HCT116 (cell line): Measurements from ENCODE around the gene FAM98C. TPM values are rescaled to one million over a fixed set of nuclear protein-coding genes. Genes with fewer than 3 reads are reported as not detected.

Source experiments
- ATAC-seq: fragments of 200-7000 bp; cut with Tn5 transposase; 2 replicates; pipeline ENCODE4 v1.9.1; 2020; ENCODE audit warnings: mild to moderate bottlenecking, moderate library complexity
- BruUV-seq: library from RNA; stranded (reverse); fragments of 400-500 nt; replicated peaks from 2 replicates; lab custom pipeline; 2021; lab: Mats Ljungman, UMichigan
- CTCF ChIA-PET: fragments of 300-600 bp; sonication (Branson Sonifier 250); formaldehyde crosslinking; loops from one replicate; lab custom pipeline; 2021; ENCODE audit warnings: antibody characterized with exemption; lab: Charles Lee
- POLR2A ChIA-PET: fragments of 300-600, 350-600 bp; sonication (Branson Sonifier 250); formaldehyde crosslinking; loops from one replicate; lab custom pipeline; 2021; ENCODE audit warnings: antibody characterized with exemption; lab: Charles Lee
- RAD21 ChIA-PET, 2 experiments: fragments of 300-600 bp; sonication (Branson Sonifier 250); formaldehyde crosslinking; loops; one replicate each; lab custom pipeline; 2023; ENCODE audit warnings: low total read pairs in 2 of 2; ENCODE audit not compliant: uncharacterized antibody in 2 of 2, unreplicated experiment in 2 of 2, low non-redundant PET in 1 of 2; lab: Charles Lee
- DNase-seq: peaks from one replicate; pipeline ENCODE4 v3.0.0-alpha.2; 2010; ENCODE audit warnings: low read depth, low spot score
- H2AFZ ChIP-seq: fragments of 200-600 bp; shearing (Covaris generic), sonication (generic); 2 replicates; pipeline ENCODE4 v1.6.1; 2017; ENCODE audit warnings: low read depth, mixed run types, mixed read lengths, antibody characterized with exemption, low read length; ENCODE audit not compliant: poor library complexity, severe bottlenecking
- H3K27ac ChIP-seq: 2 replicates; pipeline ENCODE4 v1.5.1; 2012; ENCODE audit warnings: low read depth, low read length
- H3K27me3 ChIP-seq: fragments of 200-600 bp; sonication (generic); 2 replicates; pipeline ENCODE4 v1.6.1; 2016; ENCODE audit warnings: mixed run types, low read length, mixed read lengths; ENCODE audit not compliant: insufficient read depth
- H3K36me3 ChIP-seq, 2 experiments: fragments of 200-500 bp in 1 of 2; fragments of 200-600 bp in 1 of 2; sonication (Bioruptor generic) in 1 of 2; sonication (generic) in 1 of 2; 2 replicates each; pipeline versions ENCODE4 v1.5.1 to v1.6.1; 2014 to 2016; ENCODE audit warnings: low read length in 2 of 2, inconsistent platforms in 1 of 2, mixed read lengths in 1 of 2, mixed run types in 1 of 2; ENCODE audit not compliant: insufficient read depth in 2 of 2, control insufficient read depth in 1 of 2
- H3K4me1 ChIP-seq, 2 experiments: fragments of 200-600 bp in 1 of 2; sonication (generic) in 1 of 2; 2 replicates each; pipeline versions ENCODE4 v1.5.1 to v1.6.1; 2012 to 2017; ENCODE audit warnings: low read length in 2 of 2, inconsistent platforms in 1 of 2, mild to moderate bottlenecking in 1 of 2, mixed read lengths in 1 of 2, mixed run types in 1 of 2, moderate library complexity in 1 of 2; ENCODE audit not compliant: insufficient read depth in 2 of 2, control insufficient read depth in 1 of 2
- H3K4me2 ChIP-seq: fragments of 200-600 bp; sonication (generic); 2 replicates; pipeline ENCODE4 v1.6.1; 2017; ENCODE audit warnings: mixed run types, low read length, mixed read lengths
- H3K4me3 ChIP-seq, 2 experiments: fragments of 200-600 bp in 1 of 2; sonication (generic) in 1 of 2; replicated peaks in 1 of 2; 2 replicates each; pipeline ENCODE4 v1.5.1; 2011 to 2016; ENCODE audit warnings: low read length in 2 of 2, control low read depth in 1 of 2, low read depth in 1 of 2, mild to moderate bottlenecking in 1 of 2, mixed read lengths in 1 of 2, mixed run types in 1 of 2
- H3K79me2 ChIP-seq: fragments of 200-600 bp; sonication (generic); 2 replicates; pipeline ENCODE4 v1.6.1; 2017; ENCODE audit warnings: mild to moderate bottlenecking, mixed run types, low read length, moderate library complexity, mixed read lengths; ENCODE audit not compliant: insufficient read depth
- H3K9ac ChIP-seq: fragments of 200-600 bp; sonication (generic); 2 replicates; pipeline ENCODE4 v1.6.1; 2016; ENCODE audit warnings: low read length, mixed read lengths
- H3K9me2 ChIP-seq: fragments of 200-600 bp; sonication (generic), shearing (Covaris generic); 2 replicates; pipeline ENCODE4 v1.6.1; 2017; ENCODE audit warnings: mixed run types, mild to moderate bottlenecking, moderate library complexity; ENCODE audit not compliant: insufficient read depth
- H3K9me3 ChIP-seq, 2 experiments: fragments of 200-500 bp in 1 of 2; fragments of 200-600 bp in 1 of 2; sonication (Bioruptor generic) in 1 of 2; sonication (generic) in 1 of 2; 2 replicates each; pipeline ENCODE4 v1.6.1; 2014 to 2017; ENCODE audit warnings: low read length in 2 of 2, mixed read lengths in 2 of 2, inconsistent platforms in 1 of 2, low read depth in 1 of 2, mild to moderate bottlenecking in 1 of 2, mixed run types in 1 of 2, moderate library complexity in 1 of 2; ENCODE audit not compliant: control insufficient read depth in 1 of 2, insufficient read depth in 1 of 2
- H4K20me1 ChIP-seq: fragments of 200-600 bp; sonication (generic), shearing (Covaris generic); 2 replicates; pipeline ENCODE4 v1.6.1; 2017; ENCODE audit warnings: mixed run types, mild to moderate bottlenecking, moderate library complexity; ENCODE audit not compliant: insufficient read depth
- ATF3 ChIP-seq: IDR thresholded peaks from 2 replicates; pipeline ENCODE4 v1.6.1; 2012
- ELF1 ChIP-seq: IDR thresholded peaks from 2 replicates; pipeline ENCODE4 v1.6.1; 2012; ENCODE audit warnings: low read depth, borderline replicate concordance
- EZH2 ChIP-seq: fragments of 200-600 bp; sonication (generic); IDR thresholded peaks from 2 replicates; pipeline ENCODE4 v1.6.1; 2017; ENCODE audit warnings: antibody characterized with exemption, mixed run types
- FOSL1 ChIP-seq: IDR thresholded peaks from 2 replicates; pipeline ENCODE4 v1.6.1; 2012; ENCODE audit warnings: low read depth
- POLR2A ChIP-seq: IDR thresholded peaks from 2 replicates; pipeline ENCODE4 v1.7.0; 2011; ENCODE audit warnings: borderline replicate concordance; ENCODE audit not compliant: insufficient read depth, insufficient read length; ENCODE audit errors: extremely low read depth
- SRF ChIP-seq: IDR thresholded peaks from 2 replicates; pipeline ENCODE4 v1.6.1; 2012; ENCODE audit warnings: low read depth
- ZBTB33 ChIP-seq: IDR thresholded peaks from 2 replicates; pipeline ENCODE4 v1.6.1; 2011; ENCODE audit warnings: mild to moderate bottlenecking, low read length, moderate library complexity; ENCODE audit not compliant: insufficient replicate concordance; ENCODE audit errors: extremely low read depth
- ZNF274 ChIP-seq: fragments of 200-500 bp; sonication (Bioruptor generic); IDR thresholded peaks from 2 replicates; pipeline ENCODE4 v1.6.1; 2014; ENCODE audit warnings: mild to moderate bottlenecking, low read depth, low read length, inconsistent platforms
- intact Hi-C: fragments of 100-400 bp; cut with micrococcal nuclease; formaldehyde crosslinking; loops from 2 replicates; pipeline ENCODE4 v1.10.0; 2022
- total RNA-seq: library from RNA; stranded (reverse); gene quantifications from one replicate; pipeline ENCODE4 v1.2.1, GENCODE V29; 2021; ENCODE audit not compliant: unreplicated experiment
- TF ChIP-seq, protein P1 (sequence below), 3 experiments: fragments of 200-600 bp in 1 of 3; sonication (generic) in 1 of 3; IDR thresholded peaks in 2 of 3; conservative IDR thresholded peaks in 1 of 3; 2 replicates each; pipeline ENCODE4 v1.5.1; 2012 to 2017; ENCODE audit warnings: low read depth in 2 of 3, low read length in 2 of 3, antibody characterized with exemption in 1 of 3, borderline replicate concordance in 1 of 3, control low read depth in 1 of 3, mild to moderate bottlenecking in 1 of 3, mixed read lengths in 1 of 3, mixed run types in 1 of 3, moderate library complexity in 1 of 3; ENCODE audit not compliant: insufficient read depth in 1 of 3

Gene FAM98C
- total RNA-seq, 1 experiment from 2014 or later, result 33.8 TPM

DNA sequence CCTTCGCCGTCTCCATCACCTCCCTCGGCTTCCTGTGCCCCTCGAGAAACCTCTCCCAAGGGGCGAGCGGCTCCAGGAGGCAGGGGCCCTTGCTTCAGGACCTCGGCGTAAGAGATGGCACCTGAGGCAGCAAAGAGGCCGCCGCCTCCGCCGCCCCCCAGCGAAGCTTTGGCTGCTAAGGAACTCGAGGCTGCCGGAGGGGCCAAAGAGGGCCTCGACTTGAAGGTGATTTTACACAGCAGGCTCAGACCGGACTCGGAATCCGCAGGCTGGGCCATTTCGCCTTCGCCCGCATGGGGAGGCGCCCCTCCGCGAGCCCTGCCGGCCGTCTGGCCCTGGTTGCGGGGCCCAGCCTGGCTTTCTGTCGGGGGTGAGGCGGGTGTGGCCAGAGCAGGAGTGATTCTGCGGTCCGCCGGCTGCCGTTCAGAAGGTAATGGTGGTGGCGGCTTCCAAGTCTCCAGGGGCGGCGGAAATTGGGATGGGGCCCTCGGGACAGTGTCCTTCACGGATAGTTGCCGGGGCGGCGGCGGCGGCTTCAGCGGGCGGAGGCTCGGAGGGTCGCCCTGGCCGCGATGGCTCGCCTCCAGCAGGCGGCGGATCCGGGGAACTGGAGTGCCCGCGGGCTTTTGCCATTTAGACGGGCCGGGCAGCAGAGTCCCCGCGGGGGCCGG, 16.5 kb upstream of the FAM98C start:
- H2AFZ ChIP-seq, result no peak overlapping the region
- no peaks in the 10 kb centered on the region for H3K9me3 ChIP-seq
- H3K4me1 ChIP-seq, result peaks cover 8 to 34% of the 10 kb centered on the region in 2 experiments
- H3K4me3 ChIP-seq, result no peak overlapping the region
- no peaks in the 10 kb centered on the region for H3K9me2 ChIP-seq
- no peak for TF ChIP-seq FOSL1
- no peak for TF ChIP-seq ELF1
- TF ChIP-seq POLR2A, result no peak
- TF ChIP-seq, protein P1, sequence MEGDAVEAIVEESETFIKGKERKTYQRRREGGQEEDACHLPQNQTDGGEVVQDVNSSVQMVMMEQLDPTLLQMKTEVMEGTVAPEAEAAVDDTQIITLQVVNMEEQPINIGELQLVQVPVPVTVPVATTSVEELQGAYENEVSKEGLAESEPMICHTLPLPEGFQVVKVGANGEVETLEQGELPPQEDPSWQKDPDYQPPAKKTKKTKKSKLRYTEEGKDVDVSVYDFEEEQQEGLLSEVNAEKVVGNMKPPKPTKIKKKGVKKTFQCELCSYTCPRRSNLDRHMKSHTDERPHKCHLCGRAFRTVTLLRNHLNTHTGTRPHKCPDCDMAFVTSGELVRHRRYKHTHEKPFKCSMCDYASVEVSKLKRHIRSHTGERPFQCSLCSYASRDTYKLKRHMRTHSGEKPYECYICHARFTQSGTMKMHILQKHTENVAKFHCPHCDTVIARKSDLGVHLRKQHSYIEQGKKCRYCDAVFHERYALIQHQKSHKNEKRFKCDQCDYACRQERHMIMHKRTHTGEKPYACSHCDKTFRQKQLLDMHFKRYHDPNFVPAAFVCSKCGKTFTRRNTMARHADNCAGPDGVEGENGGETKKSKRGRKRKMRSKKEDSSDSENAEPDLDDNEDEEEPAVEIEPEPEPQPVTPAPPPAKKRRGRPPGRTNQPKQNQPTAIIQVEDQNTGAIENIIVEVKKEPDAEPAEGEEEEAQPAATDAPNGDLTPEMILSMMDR (IDR thresholded peaks at IDR 0.05 in 2 of 3, conservative IDR thresholded peaks at IDR 0.05 in 1 of 3; ENCODE audit: borderline replicate concordance in 1 of 3, insufficient read depth in 1 of 3, low read depth in 2 of 3, low read length in 2 of 3), result no peak
- no peak for TF ChIP-seq ATF3
- TF ChIP-seq ZNF274, result no peak
- TF ChIP-seq SRF, result no peak
- no peak for TF ChIP-seq ZBTB33
- no peak for TF ChIP-seq EZH2
- BruUV-seq, result no TSS peak
- ChIA-PET POLR2A (interaction anchor here (2.3 kb wide), 1 partner anchor 11 kb away, joined by 44 read pairs; the partner anchor contains the start of gene PSMD8), CTCF (interaction anchor here (1.0 to 4.0 kb wide), 2 partner anchors 12 to 17 kb away, joined by 5 to 49 read pairs; partner anchors contain the start of genes FAM98C and PSMD8), RAD21 (no interaction called here)
- DNase-seq (no peak), ATAC-seq (no peak)
- peaks cover 20 to 21% of the 10 kb centered on the region in 2 experiments; a peak in 3 of 4 replicates for H3K36me3 ChIP-seq
- H3K4me2 ChIP-seq, result no peak overlapping the region
- no peaks in the 10 kb centered on the region for H4K20me1 ChIP-seq
- H3K9ac ChIP-seq, result no peak overlapping the region
- no peak overlapping the region; the same call in 1 of the 2 replicates for H3K27ac ChIP-seq
- no peaks in the 10 kb centered on the region for H3K27me3 ChIP-seq
- peaks cover 11% of the 10 kb centered on the region; the same call in 1 of the 2 replicates for H3K79me2 ChIP-seq
- intact Hi-C loops, result no loop called here
